IPS-18a (cell line): ENCODE measurements around the gene DOK5.

Source experiments
- H3K27ac ChIP-seq: one replicate; pipeline ENCODE4 v1.5.1; 2013; ENCODE audit warnings: low read length
- H3K27me3 ChIP-seq: one replicate; pipeline ENCODE4 v1.6.1; 2013; ENCODE audit warnings: mild to moderate bottlenecking, low read length; ENCODE audit not compliant: control insufficient read depth, insufficient read depth
- H3K36me3 ChIP-seq: one replicate; pipeline ENCODE4 v1.6.1; 2013; ENCODE audit warnings: low read depth, low read length; ENCODE audit not compliant: control insufficient read depth
- H3K4me1 ChIP-seq: one replicate; pipeline ENCODE4 v1.6.1; 2013; ENCODE audit warnings: low read depth, low read length; ENCODE audit not compliant: control insufficient read depth
- H3K4me3 ChIP-seq: one replicate; pipeline ENCODE4 v1.5.1; 2013; ENCODE audit warnings: low read length
- H3K9ac ChIP-seq: one replicate; pipeline ENCODE4 v1.6.1; 2013; ENCODE audit warnings: mild to moderate bottlenecking, low read length, moderate library complexity
- H3K9me3 ChIP-seq: one replicate; pipeline ENCODE4 v1.6.1; 2013; ENCODE audit warnings: low read depth, low read length; ENCODE audit not compliant: control insufficient read depth

Gene DOK5

DNA sequence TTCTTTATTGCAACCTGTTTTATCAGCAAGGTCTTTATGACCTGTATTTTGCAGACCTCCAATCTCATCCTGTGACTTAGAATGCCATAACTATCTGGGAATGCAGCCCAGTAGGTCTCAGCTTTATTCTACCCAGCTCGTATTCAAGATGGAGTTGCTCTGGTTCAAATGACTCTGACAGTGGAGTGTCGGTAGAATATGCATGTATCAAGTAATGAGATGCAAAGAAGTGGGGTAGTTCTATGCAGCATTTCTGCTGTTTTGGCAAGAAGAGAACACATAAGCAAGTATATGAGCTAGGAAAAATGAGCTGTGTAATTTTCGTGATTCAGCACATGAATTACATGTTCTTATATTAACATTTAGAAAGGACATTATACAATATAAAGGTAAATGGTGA, 185.9 kb downstream of the DOK5 start:
- Histone ChIP-seq H3K4me1 (peaks cover 20% of the 10 kb centered on the region), H3K4me3 (peak overlapping the region; percentile 36), H3K27ac (no peak overlapping the region), H3K9me3 (no peaks in the 10 kb centered on the region), H3K27me3 (peaks cover 34% of the 10 kb centered on the region), H3K36me3 (no peaks in the 10 kb centered on the region), H3K9ac (no peak overlapping the region)

DNA sequence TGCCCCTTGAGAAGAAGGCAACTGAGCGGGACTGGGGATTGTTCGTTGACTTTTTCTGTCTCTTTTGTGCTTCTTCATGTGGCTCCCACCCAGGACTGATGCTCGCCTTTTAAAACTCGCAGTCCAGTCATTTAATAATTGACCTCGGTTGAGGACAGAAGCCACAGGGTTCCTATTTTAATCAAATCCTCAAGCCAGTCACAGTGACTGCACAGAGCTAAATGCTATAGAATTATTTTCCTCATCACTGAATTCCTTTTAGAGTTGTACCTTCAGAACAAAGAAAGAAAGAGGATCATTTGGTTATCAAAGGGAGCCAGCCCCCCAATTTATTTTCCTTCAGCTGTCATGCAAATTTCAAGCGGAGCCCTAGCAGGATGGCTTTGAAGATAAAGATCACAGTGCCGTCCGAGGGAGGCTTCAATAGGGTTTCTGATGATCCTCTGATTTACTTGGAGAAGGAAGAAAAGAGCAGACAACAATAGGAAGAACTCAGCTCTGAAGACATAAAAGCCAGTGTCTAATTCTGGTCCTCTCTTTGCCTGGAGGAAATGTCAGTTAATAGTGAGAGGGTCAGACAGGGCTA, 186.6 kb downstream of the DOK5 start:
- peaks cover 20% of the 10 kb centered on the region for H3K4me1 ChIP-seq
- peaks cover 34% of the 10 kb centered on the region for H3K27me3 ChIP-seq
- peak overlapping the region; percentile 36 for H3K4me3 ChIP-seq
- H3K9ac ChIP-seq: no peak overlapping the region
- H3K27ac ChIP-seq: no peak overlapping the region
- H3K36me3 ChIP-seq: no peaks in the 10 kb centered on the region
- no peaks in the 10 kb centered on the region for H3K9me3 ChIP-seq

DNA sequence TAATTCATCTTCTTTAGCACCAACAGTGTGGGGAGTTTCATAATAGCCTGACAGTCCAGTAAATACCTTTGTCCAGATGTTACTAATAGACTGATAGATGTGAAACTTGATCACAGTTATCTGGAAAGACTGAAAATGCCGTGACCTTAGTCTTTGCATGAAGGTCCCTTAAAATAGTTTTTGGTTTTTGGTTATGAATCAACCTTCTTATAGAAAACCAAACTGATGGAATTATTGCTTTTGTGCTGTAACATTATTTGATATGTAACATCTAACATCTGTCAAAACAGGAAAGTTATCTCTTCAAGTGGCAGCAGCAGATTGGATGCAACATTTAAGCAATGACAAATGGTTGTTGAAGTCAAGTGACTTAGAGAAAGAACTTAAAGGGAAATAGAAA, 190.4 kb downstream of the DOK5 start:
- Histone ChIP-seq H3K4me3 (no peak overlapping the region), H3K36me3 (no peaks in the 10 kb centered on the region), H3K27me3 (peaks cover 28% of the 10 kb centered on the region), H3K9me3 (no peaks in the 10 kb centered on the region), H3K4me1 (peaks cover 20% of the 10 kb centered on the region), H3K27ac (no peak overlapping the region), H3K9ac (no peak overlapping the region)

DNA sequence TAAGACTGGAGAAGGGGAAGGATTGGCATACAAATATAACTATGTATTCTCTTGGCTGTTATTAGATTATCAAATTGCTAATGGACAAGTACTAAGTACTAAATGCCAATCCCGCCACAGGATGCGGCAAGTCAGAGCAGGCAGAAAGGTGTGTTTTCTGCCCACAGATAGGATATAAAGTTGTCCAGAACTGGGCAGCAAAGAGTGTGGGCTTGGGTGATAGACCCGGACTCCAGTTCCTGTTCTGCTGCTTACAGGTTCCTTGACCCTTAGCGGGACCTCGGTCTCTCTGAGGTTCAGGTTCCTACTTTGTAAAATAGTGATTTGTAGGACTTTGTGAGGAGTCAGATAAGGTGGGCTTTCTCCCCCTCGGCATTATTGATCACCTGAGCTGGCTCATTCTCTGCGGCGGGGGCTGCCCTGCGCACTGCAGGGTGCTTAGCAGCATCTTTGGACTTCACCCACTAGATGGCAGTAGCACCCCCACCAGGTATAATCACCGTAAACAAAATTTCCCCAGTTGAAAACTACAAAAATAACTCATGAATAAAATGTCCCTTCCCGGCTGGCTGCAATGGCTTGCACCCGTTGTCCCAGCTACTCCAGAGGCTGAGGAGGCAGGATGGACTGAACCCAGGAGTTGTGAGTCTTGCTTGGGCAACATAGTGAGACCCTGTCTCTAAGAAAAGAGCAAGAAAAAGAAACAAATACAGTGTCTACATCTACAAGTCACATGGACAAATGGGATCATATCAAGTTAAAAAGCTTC, 193.1 kb downstream of the DOK5 start:
- H3K36me3 ChIP-seq: no peaks in the 10 kb centered on the region
- no peak overlapping the region for H3K27ac ChIP-seq
- H3K27me3 ChIP-seq: peaks cover 5% of the 10 kb centered on the region
- no peak overlapping the region for H3K4me3 ChIP-seq
- H3K4me1 ChIP-seq: peaks cover 2% of the 10 kb centered on the region
- no peaks in the 10 kb centered on the region for H3K9me3 ChIP-seq
- no peak overlapping the region for H3K9ac ChIP-seq

DNA sequence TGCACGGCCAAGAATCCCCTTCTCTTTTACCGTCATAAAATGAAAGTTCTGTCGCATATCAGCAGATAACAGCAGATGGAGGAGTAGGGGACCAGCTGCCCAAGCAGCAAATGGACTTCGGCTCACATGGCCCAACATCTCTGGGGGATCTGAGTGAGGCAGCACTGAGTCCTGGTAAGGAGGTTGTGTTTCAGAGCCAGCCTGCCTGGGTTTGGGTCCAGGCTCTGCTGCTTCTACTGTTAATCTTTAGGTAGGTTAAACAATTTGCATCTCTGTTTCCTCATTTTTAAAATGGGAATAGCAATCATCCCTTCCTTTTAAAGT, 193.6 kb downstream of the DOK5 start:
- Histone ChIP-seq H3K36me3 (no peaks in the 10 kb centered on the region), H3K4me1 (peaks cover 5% of the 10 kb centered on the region), H3K27me3 (no peaks in the 10 kb centered on the region), H3K9me3 (no peaks in the 10 kb centered on the region), H3K9ac (no peak overlapping the region), H3K4me3 (no peak overlapping the region), H3K27ac (no peak overlapping the region)

DNA sequence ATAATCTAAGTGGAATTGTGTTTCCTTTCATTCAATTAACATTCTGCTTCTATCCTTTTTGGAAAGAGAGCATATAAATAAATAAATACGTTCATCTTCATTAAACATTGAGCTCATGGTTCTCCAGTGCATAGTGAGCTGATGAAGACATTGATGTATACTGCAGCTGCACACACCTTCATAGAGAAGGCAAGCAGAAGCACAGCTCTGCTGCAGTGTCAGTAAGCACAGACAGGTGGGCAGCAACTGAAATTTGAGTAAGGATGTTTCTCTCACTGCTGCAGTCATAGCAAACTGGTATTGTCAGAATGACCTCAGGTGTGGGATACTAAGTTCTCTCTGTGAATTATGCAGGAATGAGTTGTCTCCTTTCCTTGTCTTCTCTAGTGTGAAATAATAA, 202.9 kb downstream of the DOK5 start:
- Histone ChIP-seq H3K9ac (no peak overlapping the region), H3K9me3 (no peaks in the 10 kb centered on the region), H3K27me3 (no peaks in the 10 kb centered on the region), H3K4me3 (no peak overlapping the region), H3K4me1 (peaks cover 9% of the 10 kb centered on the region), H3K27ac (no peak overlapping the region), H3K36me3 (no peaks in the 10 kb centered on the region)

DNA sequence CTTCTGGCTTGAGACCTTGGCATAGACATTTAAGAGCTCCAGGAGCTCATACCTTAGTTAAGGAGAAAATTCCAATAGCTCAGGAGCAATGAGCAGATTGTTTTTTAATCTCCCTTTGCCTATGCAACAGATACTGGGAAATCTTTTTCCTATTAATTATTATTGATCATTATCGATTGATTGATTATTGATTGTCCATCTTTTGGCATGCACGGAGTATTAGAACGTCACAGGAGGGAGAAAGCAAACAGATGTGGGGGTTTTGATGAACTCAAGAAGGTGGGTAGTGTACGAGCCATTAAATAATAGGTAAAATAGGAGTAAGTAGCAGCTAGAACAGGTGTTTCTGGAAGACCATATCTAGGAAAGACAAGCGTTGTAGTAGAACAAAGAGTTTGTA, 205.0 kb downstream of the DOK5 start:
- Histone ChIP-seq H3K9me3 (no peaks in the 10 kb centered on the region), H3K27ac (no peak overlapping the region), H3K36me3 (no peaks in the 10 kb centered on the region), H3K9ac (no peak overlapping the region), H3K27me3 (no peaks in the 10 kb centered on the region), H3K4me1 (peaks cover 4% of the 10 kb centered on the region), H3K4me3 (peak overlapping the region; percentile 20)

DNA sequence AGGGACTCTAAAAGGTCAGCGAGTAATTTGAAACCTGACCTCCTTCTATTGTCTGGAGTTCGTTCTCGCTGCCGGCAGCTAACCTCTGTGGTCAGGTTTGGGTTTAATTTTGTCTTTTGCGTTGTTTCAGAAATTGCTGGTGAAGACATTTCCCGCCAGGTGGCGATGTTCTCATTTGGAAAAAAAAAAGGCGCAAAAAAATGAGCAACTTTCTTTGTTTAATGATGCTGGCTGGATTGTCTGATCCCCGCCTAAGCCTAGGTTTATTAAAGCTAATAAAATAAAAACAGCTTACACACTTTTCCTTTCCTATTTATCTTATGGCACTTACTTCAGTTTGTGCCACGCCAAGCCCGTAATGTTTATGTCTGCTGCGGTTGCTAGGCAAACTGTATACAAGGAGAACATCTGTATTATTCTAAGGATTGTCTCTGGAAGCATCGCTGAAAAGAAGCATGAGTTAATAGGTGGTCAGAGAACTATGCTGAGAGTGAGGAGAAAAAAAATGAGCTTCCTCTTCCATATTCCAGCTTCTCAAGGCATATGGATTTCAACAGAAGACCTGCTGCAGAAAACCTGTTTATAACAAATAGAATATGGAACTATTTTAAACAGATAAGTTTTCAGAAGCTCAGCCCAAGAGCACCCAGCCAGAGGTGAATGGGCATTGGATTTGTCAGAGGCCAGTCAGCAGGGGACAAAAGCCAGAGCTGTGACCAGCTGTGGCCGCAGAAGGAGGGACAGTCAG, 205.7 kb downstream of the DOK5 start:
- H3K36me3 ChIP-seq: no peaks in the 10 kb centered on the region
- H3K4me1 ChIP-seq: peaks cover 4% of the 10 kb centered on the region
- no peak overlapping the region for H3K27ac ChIP-seq
- no peak overlapping the region for H3K9ac ChIP-seq
- no peaks in the 10 kb centered on the region for H3K27me3 ChIP-seq
- peak overlapping the region; percentile 20 for H3K4me3 ChIP-seq
- H3K9me3 ChIP-seq: no peaks in the 10 kb centered on the region

DNA sequence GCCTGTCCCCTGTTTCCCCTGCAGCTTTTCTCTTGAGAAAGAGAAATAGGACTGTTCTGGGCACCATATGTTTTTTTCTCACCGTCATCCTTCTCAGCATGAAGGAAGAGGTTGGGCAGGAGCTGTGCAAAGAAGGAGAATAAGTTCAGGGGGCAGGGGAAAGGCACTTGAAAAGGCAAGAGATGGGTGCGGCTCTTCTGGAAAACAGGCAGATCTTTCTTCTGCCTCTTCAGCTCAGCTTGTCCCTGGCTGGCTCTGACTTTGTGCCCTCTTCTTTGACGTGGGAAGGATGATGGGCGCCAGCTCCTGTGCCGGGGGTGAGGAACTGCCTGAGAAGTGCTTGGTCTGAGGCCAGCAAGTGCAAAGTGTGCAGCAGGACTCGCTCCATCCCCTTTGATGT, 206.5 kb downstream of the DOK5 start:
- Histone ChIP-seq H3K4me1 (peaks cover 4% of the 10 kb centered on the region), H3K36me3 (no peaks in the 10 kb centered on the region), H3K9me3 (no peaks in the 10 kb centered on the region), H3K9ac (no peak overlapping the region), H3K27me3 (no peaks in the 10 kb centered on the region), H3K4me3 (no peak overlapping the region), H3K27ac (no peak overlapping the region)

DNA sequence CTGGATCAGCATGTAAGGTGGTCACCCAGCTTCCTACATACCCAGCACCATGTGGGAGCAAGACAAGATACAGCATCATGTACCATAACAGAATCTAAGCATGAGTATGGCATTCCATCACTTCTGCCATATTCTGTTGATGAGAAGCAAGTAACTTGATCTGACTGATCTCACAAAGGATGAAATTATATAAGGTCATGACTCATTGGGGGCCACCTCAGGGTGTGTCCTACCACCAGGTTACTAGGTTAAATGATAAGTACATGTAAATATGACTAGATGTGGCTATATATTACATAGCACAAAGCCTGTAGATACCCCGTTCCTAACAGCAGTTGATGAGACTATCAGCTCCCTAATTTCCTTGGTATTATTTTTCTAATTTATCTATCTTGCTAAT, 213.1 kb downstream of the DOK5 start:
- no peaks in the 10 kb centered on the region for H3K9me3 ChIP-seq
- no peak overlapping the region for H3K27ac ChIP-seq
- no peaks in the 10 kb centered on the region for H3K36me3 ChIP-seq
- no peaks in the 10 kb centered on the region for H3K27me3 ChIP-seq
- no peak overlapping the region for H3K9ac ChIP-seq
- peaks cover 5% of the 10 kb centered on the region for H3K4me1 ChIP-seq
- no peak overlapping the region for H3K4me3 ChIP-seq

DNA sequence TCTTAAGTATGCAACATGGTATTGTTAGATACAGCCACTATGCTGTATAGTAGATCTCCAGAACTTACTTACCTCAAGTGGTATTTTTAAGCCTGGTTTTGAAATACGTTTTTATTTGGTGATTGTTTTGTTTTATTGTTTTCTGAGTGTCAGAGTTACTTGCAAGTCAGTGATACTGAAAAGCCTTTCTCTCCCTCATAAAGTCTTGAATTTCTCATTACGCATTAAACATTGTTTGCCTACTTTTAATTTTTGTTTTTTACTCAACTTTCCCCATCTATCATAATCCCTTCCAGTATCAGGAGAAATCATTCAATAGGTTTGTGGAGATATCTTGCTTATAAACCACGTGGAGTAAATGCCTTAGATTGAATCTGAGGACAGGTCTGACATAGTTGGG, 214.9 kb downstream of the DOK5 start:
- Histone ChIP-seq H3K27ac (no peak overlapping the region), H3K9me3 (no peaks in the 10 kb centered on the region), H3K27me3 (no peaks in the 10 kb centered on the region), H3K4me3 (no peak overlapping the region), H3K36me3 (no peaks in the 10 kb centered on the region), H3K4me1 (peaks cover 5% of the 10 kb centered on the region), H3K9ac (no peak overlapping the region)

DNA sequence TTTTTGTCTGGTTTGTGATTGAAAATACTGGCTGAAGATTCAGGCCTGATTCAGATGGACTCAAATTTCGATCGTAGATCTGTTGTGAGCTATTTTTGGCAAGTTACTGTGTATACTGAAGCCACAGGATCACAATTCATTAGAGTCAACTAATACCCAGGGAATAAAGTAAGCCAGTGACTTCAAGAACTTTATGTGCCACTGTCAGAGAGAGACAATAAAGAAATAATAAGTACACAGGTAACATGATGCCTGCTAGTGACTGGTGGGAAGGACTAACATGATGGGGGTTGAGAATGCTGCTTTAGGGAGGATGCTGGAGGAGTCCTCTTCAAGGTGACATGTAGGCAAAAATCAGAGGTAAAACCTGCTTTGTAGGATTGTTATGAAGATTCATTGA, 215.9 kb downstream of the DOK5 start:
- no peaks in the 10 kb centered on the region for H3K27me3 ChIP-seq

More for the DNA sequence above, 215.9 kb downstream of the DOK5 start:
- Histone ChIP-seq H3K9ac (no peak overlapping the region), H3K9me3 (no peaks in the 10 kb centered on the region), H3K4me1 (peaks cover 5% of the 10 kb centered on the region), H3K27ac (no peak overlapping the region), H3K36me3 (no peaks in the 10 kb centered on the region), H3K4me3 (no peak overlapping the region)
